GM12878 (cell line): ENCODE measurements around the gene CCNA2. TPM values are rescaled to one million over a fixed set of nuclear protein-coding genes. Genes with fewer than 3 reads are reported as not detected.

Experiments
- ATF2 ChIP-seq: IDR thresholded peaks from 2 replicates; pipeline ENCODE4 v1.6.1; 2012; ENCODE audit warnings: low read length, inconsistent platforms
- CEBPZ ChIP-seq: fragments of 150-350 bp; IDR thresholded peaks from 2 replicates; pipeline ENCODE4 v1.6.1; 2016; ENCODE audit warnings: low read depth, low read length
- MAX ChIP-seq: IDR thresholded peaks from 2 replicates; pipeline ENCODE4 v1.6.1; 2012; ENCODE audit warnings: low read depth, low read length, improper control_type of control experiment
- MTA2 ChIP-seq: fragments of 450-650 bp; IDR thresholded peaks from 2 replicates; pipeline ENCODE4 v1.6.1; 2016; ENCODE audit warnings: low read depth, mild to moderate bottlenecking, moderate library complexity
- STAT3 ChIP-seq: IDR thresholded peaks from 2 replicates; pipeline ENCODE4 v1.6.1; 2011; ENCODE audit warnings: low read depth, low read length, improper control_type of control experiment
- ZNF24 ChIP-seq: fragments of 450-650 bp; IDR thresholded peaks from 2 replicates; pipeline ENCODE4 v1.6.1; 2017; ENCODE audit warnings: antibody characterized with exemption, mild to moderate bottlenecking
- polyA plus RNA-seq, 11 experiments: library from polyadenylated mRNA; depleted of rRNA in 4 of 11; unstranded in 6 of 11; stranded (reverse) in 5 of 11; fragments of >200 nt; fragmentation: Nextera tagmentation in 4 of 11; fragmentation: Illumina TruSeq in 1 of 11; extraction: Ambion mirVana in 4 of 11; extraction: Trizol in 1 of 11; gene quantifications; 1 replicate in 1 of 11; 2 replicates in 10 of 11; pipeline versions ENCODE4 v1.2.1 to v1.2.3, GENCODE V29; 2011 to 2016; ENCODE audit warnings: inconsistent platforms in 2 of 11, missing spikeins in 2 of 11, low read depth in 1 of 11
- total RNA-seq, 4 experiments: library from RNA; depleted of rRNA in 3 of 4; stranded (reverse); fragments of >200 nt in 3 of 4; fragmentation: Illumina TruSeq in 1 of 4; extraction: Trizol in 1 of 4; gene quantifications; 2 replicates each; pipeline versions ENCODE4 v1.2.1 to v1.2.3, GENCODE V29; 2013 to 2021

The CCNA2 gene
- total and polyA plus RNA-seq, 10 of the 15 experiments (the other 5 are each of a cell fraction or from before 2014, with no cell fraction given): 21.8 to 153 (median 94.5) TPM

DNA sequence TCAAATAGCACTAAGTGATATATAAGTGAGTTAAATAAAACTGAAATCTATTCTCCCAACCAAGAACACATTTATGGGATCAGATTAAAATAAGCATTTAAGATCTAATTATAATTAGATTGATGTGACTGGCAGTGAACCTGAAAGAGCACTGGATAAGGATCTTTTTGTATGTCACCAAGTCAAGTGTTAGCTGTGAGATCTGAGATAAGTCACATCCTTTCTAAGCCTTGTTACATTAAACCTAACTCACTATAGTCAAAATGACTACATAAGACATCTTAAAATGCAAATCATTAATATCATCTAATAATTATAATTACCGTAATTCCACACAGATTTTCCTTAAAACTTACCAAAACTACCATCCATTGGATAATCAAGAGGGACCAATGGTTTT, 1.6 kb downstream of the CCNA2 start (continued):
- TF ChIP-seq ATF2: no peak
- TF ChIP-seq ZNF24: no peak
- TF ChIP-seq MTA2: no peak
- no peak for TF ChIP-seq MAX
- TF ChIP-seq CEBPZ: no peak
- TF ChIP-seq STAT3: no peak
